Fibroblast of skin of left biceps (primary cell): ENCODE measurements around the gene YWHAQ.

ENCODE experiments used
- DNase-seq, 2 experiments: peaks; one replicate each; pipeline ENCODE4 v3.0.0-alpha.2; 2013; ENCODE audit warnings: low read depth in 2 of 2

Gene YWHAQ

DNA sequence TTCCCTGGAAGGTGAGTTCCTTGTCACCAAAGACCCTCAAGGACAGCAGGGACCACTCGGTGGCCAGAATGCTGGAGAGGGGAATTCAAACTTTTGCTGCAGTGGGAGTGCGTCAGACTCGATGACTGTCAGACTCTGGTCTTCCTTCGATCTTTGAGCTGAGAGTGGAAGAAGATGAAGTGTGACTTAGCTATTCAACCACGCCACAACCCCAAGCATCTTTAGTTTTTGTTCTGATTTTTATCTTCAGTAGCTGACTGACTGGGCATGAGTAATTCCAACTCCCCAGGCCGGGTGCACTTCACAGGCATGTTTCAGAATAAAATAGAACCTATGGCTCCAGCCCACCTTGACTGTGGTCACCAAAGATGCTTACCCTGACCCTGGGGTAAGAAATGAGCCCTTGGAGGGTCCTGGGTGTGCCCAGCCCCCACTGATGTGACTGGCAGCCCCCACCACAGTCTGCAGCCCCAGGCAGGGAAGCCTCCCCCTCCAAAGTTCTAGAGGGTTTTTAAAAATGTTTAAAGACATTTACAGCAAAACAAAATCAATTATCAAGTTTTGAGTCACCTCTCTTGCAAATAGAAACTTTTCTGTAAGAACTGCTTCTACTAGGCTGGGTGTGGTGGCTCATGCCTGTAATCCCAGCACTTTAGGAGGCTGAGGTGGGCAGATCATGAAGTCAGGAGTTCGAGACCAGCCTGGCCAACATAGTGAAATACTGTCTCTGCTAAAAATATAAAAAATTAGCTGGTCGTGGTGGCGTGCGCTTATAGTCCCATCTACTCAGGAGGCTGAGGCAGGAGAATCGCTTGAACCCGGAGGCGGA, 24.9 kb upstream of the YWHAQ start:
- peak; percentile 60 to 62 for DNase-seq

DNA sequence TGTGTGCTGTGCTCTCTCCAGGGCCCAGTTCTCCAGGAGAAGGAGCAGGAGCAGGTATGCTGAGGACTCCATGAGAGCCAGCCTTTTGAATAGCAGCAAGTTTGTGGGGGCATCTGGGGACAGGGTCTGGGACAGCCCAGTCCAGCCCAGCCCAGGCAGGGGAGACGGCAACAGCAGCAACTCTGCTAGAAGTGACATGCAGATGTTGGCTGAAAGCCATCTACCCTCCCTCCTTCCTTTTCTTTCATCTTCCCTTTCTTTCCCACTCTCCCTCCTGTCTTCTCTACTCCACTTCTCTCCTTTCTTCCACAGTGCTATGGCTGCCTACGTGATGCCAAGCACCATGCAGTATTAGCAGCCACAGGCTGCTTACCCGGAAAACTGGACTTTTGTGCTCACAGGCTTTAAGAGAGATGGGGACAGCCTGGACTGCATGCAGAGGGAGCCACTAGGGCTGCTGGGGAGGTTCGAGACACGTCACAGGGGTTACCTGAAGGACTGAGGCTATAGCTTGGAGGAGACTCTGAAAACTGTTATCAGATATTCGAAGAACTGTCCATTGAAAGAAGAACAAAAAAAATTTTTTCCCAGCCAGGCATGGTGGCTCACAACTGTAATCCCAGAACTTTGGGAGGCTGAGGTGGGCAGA, 23.8 kb upstream of the YWHAQ start:
- DNase-seq: no peak

DNA sequence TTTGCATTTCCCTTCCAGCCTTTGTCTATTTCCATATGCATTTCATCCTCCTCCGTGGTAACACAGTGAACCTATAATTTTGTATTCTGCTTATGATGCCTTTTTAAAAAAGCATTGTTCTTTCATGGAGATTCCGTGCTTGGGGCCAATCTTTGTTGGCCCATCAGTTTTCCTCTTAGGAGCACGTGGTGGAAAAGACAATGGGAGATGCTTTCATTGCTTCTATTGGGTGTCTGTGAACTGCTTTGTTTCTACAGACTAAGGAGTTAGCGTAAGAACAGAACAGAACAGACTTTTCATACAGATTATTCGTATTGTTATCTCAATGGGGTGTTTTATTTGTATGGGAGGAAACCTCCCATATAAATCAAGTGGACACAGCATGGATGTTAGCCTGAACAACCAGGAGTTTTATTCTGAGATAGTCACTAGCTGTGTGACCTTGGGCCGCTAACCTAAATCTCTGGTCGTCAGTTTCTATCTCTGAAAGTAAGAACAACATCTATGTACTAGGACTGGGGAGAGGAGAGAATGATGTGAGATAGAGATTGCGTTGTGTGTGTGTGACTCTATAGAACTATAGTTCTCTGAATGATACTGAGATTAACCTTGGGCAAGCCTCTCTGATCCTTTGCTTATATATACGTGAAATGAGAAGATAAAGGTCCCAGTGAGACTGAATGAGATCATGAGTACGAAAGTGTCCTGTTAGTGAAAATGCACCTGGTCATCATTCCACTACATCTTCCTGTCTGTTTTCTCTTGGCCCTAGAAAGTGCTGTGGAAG, 22.9 kb upstream of the YWHAQ start:
- no peak for DNase-seq

GRCh38 chr2:9652898-9653479, 22.2 kb upstream of the YWHAQ start:
- DNase-seq: no peak

- no peak for DNase-seq
Measured at GRCh38 chr2:9652267-9652666, 21.5 kb upstream of the YWHAQ start.

DNA sequence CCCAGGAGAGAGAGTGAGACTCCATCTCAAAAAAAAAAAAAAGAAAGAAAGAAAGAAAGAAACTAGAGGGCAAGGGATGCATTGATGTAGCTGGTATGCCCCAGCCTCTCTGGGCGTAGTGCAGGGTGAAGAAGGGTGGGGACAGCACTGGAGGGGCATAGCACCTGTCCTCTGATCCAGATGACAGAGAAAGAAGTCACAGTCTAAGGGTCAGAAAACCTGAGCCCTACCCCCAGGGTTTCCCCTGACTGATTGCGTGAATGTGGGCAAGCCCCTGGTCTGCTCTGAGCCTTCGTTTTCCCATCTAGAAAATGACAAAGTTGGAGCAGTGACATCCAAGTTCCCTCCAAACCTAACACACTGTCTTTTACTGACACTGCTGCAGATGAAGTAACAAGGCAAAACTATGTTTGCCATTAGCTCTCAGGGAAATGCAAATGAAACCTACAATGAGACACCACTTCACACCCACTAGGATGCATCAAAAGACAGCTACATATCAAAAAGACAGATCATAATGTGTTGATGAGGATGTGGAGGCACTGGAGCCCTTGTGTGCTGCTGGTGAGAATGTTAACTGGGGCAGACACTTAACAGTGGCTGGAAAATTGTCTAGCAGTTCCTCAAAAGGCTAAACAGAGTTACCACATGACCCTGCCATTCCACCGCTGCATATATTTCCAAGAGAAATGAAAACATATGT, 19.5 kb upstream of the YWHAQ start:
- no peak for DNase-seq

DNA sequence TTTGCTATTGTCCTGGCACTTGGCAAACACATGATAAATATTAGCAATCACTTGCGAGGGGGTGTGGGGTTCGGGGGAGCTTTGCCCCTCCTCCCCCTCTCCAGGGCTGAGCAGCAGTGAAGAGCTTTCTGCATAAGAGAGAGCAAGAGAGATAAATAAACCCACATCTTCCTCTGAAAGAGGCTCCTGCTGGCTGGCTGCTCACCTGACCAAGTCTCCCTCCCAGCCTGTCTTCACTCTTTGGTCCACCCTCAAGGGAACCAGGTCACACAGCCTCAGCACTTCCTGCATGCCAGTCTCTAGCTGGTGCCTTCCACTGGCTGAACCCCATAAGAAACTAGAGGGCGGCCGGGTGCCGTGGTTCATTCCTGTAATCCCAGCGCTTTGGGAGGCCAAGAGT, 18.5 kb upstream of the YWHAQ start:
- no peak for DNase-seq

DNA sequence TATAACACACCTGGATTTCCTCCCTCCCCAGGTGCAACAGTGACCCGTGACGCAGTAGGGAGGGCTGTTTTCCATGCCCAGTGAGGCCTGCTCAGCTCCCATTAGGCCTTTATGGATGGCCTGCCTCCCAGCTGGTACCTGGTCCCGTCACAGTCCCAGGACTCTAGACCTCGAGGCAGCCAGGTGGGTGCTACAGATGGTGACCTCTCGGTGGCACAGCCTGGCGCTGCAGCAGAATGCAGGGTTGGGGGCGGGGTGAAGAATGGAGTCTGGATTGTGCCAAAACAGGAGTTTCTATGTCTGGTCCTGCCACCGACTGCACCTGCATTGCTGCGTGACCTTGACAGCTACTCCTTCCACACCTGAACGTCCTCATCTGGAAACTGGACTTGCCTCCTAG, 18.0 kb upstream of the YWHAQ start:
- no peak for DNase-seq

DNA sequence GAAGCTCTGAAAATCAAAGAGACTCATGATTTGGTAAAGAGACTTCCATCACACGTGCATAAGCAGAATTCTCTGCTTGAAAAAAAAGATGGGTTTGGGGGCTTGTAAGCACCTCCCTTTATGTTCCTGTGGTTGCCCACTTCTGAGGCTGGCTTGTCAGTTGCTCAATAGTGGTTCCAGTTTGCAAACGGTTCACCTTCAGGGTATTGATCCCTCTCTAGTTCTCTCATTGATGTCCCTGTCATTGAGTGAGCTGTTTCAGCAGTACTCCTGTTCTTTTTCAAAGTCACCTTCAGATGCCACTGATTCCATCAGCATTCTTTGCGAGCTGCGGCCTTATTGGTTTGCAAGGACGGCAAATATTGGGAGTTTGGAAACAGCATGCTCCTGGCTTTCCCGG, 17.1 kb upstream of the YWHAQ start:
- no peak for DNase-seq

DNA sequence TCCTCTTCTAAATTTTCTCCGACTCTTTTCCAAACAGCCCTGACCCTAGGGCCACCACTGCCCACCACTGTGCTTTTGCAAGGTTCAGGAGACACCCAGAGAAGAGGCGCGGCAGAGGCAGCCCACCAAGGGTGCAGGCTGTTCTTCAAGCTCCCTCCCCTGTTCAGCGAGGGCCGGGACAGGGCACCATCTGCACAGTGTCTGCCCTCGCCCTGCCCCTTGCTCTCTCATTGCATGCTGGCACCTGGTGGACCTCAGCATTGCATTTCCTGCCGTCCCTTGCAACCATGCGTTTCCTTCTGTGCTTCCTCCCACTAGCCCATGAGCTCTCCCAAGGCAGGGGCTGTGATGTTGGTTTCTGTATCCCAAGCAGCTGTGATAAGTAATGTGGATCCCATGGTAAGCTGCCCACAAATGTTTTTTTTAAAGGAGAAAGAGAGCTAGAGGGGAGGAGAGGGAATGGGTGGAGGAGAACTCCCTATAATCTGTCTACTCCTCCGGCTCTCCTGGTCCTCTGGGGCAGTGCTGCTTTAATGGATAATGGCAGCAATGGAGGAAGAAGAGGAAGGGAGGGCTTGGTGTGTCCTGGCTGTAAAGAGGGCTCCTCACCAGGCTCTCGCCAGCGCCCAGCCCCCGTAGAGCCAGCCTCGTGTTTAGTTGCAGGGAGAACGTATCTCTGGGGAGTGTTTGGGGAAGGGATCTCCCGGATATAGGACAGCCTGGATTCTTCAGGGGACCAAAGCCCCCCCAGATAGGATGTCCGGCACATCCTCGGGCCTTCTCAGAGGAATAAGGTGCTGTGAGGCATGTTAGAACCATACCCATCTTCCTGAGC, 15.6 kb upstream of the YWHAQ start:
- no peak for DNase-seq

GRCh38 chr2:9644603-9645002, 13.8 kb upstream of the YWHAQ start:
- DNase-seq: no peak

GRCh38 chr2:9644021-9644420, 13.2 kb upstream of the YWHAQ start:
- no peak for DNase-seq

GRCh38 chr2:9641641-9642040, 10.8 kb upstream of the YWHAQ start:
- no peak for DNase-seq

DNA sequence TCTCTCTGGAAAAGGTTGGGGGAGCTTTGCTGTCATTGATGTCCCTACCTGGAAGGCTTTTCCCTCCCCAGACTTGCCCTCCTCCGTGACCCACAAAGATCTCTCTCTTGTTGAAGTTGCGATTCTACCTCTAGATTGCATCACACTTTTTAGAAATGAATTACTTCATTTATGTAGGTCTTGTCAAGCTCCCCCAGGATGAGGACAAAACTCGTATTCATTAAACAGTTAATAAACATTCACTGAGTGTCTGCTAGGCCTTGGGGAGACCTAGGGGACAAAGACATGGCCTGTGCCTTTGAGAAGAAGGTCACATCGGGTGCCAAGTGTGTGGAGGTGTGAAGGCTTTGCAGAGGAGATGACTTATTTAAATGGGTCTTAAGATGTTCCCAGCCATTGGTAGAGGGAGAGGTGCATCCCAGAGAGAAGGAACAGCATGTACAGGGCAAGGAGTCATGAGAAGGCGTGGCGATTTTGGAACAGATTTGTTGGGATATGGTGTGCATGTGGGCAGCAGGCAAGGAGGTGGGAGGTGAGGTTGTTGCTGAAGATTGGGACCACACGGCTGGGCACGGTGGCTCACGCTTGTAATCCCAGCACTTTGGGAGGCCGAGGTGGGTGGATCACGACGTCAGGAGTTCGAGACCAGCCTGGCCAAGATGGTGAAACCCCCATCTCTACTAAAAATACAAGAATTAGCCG, 9.8 kb upstream of the YWHAQ start:
- no peak for DNase-seq

GRCh38 chr2:9639740-9640343, 9.0 kb upstream of the YWHAQ start:
- DNase-seq: no peak

DNA sequence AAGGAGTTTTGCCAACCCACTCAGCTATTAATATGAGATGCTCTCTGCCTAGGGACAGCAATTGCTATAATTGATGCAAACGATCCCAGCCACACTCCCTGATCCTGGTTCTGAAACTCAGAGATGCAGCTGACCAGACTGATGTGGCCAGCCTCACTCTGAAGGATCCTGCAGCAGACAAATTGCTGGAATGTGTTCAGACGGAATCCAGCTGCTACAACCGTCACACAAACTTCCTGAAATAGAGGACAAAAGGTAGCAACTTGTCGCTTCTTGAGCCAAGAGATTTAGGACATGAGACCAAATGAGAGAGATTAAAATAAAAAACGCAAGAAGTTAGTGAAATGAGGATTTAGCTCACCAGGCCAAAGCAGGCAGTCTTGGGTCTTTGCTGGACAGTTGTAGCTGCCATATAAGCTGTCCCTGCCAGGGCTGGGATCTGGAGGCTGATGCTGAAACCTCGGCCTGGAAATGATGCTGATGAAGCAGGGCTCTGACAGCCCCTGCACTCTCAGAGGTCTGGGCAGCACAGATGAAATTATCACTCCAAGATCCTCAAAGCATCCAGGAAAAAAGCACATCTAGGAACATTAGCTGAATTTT, 8.3 kb upstream of the YWHAQ start:
- DNase-seq: no peak

- peak; percentile 23 to 31 for DNase-seq
Measured at GRCh38 chr2:9638532-9638931, 7.7 kb upstream of the YWHAQ start.

DNA sequence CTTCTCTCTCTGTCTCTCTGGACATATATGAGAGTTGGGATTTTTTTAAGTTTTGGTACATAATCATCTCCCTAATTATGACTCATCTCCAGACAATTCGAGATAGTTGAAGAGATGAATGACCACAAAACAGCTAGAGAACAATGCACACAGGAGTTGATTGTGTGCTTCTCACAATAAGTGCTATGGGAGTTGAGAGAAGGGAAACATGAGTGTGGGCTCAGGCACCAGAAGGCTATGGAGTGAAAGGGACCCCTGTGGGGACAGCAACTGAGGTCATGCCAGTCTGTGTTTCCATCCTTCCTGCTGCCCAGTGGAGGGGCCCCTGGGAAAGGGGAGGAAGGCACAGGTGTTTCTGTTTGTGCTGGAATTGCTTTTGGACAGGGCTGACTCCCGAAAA, 6.5 kb upstream of the YWHAQ start:
- DNase-seq: peak; percentile 30

DNA sequence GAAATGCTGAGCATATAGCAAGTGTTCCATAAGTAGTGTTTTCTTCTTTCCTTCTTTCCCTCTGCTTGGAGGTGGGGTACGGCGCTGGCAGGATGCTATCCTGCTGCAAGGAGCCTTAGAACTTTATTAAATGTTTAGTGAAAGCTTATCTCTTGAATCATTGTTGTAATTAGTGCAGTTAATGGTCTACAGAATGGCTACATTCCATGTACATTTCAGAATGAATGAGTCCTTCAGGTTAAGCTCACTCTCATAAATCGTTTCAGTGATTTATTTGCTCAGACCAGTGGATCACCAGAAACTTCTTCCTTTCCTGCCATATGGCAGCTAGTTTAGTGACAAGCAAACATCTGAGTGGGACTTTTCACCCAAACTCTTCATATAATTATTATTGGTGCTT, 3.3 kb upstream of the YWHAQ start:
- no peak for DNase-seq
